GM19438 (cell line): ENCODE data around the gene GALNT11.

Experiments used
- ATAC-seq: cut with Tn5 transposase; IDR thresholded peaks from one replicate; pipeline ENCODE4 v1.9.1; 2021; ENCODE audit warnings: low read depth; ENCODE audit not compliant: unreplicated experiment

The GALNT11 gene

GRCh38 chr7:152107945-152108344, 82.5 kb downstream of the GALNT11 start:
- ATAC-seq, result no peak

GRCh38 chr7:152108359-152108758, 82.9 kb downstream of the GALNT11 start:
- no peak for ATAC-seq

GRCh38 chr7:152112829-152113228, 87.4 kb downstream of the GALNT11 start:
- no peak for ATAC-seq

- no peak for ATAC-seq
Measured at GRCh38 chr7:152115021-152115718, 89.7 kb downstream of the GALNT11 start.

GRCh38 chr7:152117356-152117755, 91.9 kb downstream of the GALNT11 start:
- ATAC-seq, result no peak

- no peak for ATAC-seq
Measured at GRCh38 chr7:152120210-152120609, 94.7 kb downstream of the GALNT11 start.

GRCh38 chr7:152120776-152121175, 95.3 kb downstream of the GALNT11 start:
- no peak for ATAC-seq

- no peak for ATAC-seq
Measured at GRCh38 chr7:152121432-152121831, 96.0 kb downstream of the GALNT11 start.

- ATAC-seq, result no peak
Measured at GRCh38 chr7:152122540-152122939, 97.1 kb downstream of the GALNT11 start.

GRCh38 chr7:152126741-152127140, 101.3 kb downstream of the GALNT11 start:
- no peak for ATAC-seq

GRCh38 chr7:152127229-152127628, 101.8 kb downstream of the GALNT11 start:
- no peak for ATAC-seq

GRCh38 chr7:152128252-152128651, 102.8 kb downstream of the GALNT11 start:
- ATAC-seq, result no peak

GRCh38 chr7:152128741-152129461, 103.4 kb downstream of the GALNT11 start:
- ATAC-seq, result no peak

- ATAC-seq, result no peak
Measured at GRCh38 chr7:152129682-152130081, 104.2 kb downstream of the GALNT11 start.

- ATAC-seq, result no peak
Measured at GRCh38 chr7:152130658-152131590, 105.5 kb downstream of the GALNT11 start.

- ATAC-seq, result no peak
Measured at GRCh38 chr7:152131981-152132494, 106.6 kb downstream of the GALNT11 start.

GRCh38 chr7:152132812-152133211, 107.3 kb downstream of the GALNT11 start:
- no peak for ATAC-seq

GRCh38 chr7:152133804-152134203, 108.3 kb downstream of the GALNT11 start:
- ATAC-seq, result no peak

GRCh38 chr7:152136686-152137085, 111.2 kb downstream of the GALNT11 start:
- no peak for ATAC-seq

GRCh38 chr7:152137476-152138025, 112.1 kb downstream of the GALNT11 start:
- no peak for ATAC-seq

GRCh38 chr7:152140067-152140466, 114.6 kb downstream of the GALNT11 start:
- ATAC-seq, result no peak
